HPDE6-E6E7 (cell line): Measurements from ENCODE around the gene YIPF5.

Experiments
- DNase-seq: peaks from one replicate; pipeline ENCODE4 v3.0.0; 2011; ENCODE audit warnings: missing footprints; ENCODE audit errors: extremely low spot score

Gene YIPF5

DNA sequence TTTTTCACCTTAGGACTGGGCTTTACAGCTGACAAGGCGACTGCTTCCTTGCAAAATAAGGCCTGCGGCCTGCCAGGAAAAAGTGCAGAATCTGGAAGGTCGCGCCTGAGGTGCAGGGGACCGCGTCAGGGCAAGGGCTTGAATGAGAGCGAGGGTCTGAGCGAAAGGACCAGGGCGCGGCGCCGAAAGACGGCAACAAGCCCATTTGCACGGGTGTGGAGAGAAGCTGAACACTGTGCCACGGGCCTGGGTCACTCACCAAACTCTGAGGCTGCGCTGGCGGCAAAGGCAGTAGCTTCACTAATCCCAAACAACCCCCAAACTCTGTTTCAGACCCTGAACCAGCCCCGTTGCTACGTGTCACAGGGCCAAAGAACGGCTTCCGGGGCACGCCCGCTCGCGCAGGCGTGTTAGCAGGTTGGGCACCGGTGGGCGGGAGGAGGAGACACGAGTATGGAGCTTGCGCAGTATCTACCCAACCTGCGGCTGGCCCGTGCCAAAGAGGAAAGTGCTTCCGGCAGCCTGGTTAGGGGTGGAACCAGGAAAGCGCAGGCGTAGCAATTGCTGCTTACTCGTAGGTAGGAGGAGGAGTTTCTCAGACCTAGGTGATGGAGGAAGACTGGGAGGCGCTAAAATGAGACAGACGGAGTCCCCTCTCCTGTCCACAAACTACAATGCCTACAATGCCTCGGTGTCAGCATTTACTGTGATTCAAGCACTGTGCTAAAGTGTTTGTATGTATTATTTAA is at the start of gene YIPF5, which contains the start of gene KCTD16:
TSS of gene YIPF5 (minus strand) at position 384 of the 749 bp plus-strand sequence. CDS start 704 bp downstream, outside the sequence.
TSS of gene KCTD16 (plus strand) at position 598 of the 749 bp plus-strand sequence.
- peak; percentile 98 for DNase-seq

DNA sequence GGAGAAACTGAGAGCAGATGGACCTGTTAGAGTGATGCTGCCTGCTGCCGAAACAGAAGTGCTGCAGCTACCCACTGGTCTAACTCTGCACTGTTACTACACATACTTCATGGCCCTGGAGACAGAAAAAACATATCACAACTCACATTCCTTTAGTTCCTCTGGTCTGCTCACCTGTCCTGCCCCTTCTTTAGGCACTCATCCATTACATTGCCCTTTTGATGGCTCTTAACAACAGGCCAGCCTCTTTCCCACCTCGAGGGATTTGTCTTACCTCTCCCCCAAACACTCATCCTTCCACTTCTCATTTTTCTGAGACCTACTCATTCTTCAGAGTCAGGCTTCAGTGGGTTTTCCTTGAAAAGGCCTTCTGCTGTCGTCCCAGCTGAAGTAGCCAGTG is 49.4 kb upstream of the YIPF5 start:
- no peak for DNase-seq

DNA sequence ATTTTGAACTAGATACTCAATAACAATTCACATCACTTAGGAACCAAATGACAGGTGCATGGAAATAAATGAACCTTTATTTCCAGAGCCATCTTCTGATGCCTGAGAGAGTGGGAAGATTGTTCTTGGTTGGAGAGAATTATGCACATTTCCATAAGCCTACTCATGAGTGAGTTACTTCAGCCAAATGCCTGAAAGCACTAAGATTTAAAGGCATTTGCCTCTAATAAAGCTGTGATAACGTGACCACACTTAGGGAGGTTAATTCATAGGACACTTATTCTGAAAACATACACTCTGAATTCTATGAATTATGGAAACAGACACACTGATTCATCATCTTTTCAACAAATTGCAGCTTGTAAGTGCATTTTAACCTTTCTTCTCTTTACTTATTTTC is 40.2 kb upstream of the YIPF5 start:
- no peak for DNase-seq

DNA sequence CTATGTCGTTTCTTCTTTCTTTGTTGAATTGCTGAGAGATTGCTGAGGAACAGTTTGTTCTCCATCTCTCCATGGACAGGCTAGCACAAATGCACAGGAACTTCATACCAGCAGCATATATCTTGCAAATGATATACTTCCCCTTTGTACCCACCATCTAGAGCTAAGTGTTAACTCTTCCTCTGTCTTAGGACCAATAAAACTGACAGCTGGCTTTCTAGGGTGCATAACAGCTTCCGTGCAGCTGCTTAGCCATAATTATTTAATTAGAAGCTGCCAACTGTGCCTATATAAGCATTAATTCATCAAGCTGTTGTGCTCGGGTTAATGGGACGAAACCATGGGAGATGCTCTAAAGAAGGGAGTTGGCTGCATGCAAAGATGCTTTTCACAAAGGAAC is 38.9 kb upstream of the YIPF5 start:
- no peak for DNase-seq

DNA sequence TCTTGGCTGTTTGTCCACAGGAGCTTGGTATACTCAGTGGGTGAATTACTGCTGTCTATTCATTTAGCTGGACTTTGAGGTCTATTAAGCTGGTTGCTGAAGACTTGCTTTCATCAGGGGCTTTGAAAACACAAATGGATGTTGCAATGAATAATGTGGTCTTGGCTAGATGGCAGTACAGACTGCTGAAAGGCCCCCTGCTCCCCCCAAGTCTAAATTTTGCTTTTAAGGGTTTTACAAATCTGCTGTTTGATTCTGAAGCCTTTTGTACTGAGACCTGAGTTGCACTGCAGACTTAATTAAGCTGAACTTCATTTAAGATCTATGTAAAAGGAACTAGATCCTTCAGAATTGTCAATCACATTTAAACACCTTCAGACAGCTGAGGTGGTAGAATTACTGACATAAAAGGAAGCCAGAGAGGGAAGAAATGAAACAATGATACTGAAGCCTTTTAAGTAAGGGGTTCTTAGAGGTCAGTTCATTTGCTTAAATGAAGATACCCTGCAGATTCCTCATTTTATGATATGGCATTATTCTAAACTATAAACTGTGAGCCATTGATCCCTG is 37.5 kb upstream of the YIPF5 start:
- DNase-seq = no peak

DNA sequence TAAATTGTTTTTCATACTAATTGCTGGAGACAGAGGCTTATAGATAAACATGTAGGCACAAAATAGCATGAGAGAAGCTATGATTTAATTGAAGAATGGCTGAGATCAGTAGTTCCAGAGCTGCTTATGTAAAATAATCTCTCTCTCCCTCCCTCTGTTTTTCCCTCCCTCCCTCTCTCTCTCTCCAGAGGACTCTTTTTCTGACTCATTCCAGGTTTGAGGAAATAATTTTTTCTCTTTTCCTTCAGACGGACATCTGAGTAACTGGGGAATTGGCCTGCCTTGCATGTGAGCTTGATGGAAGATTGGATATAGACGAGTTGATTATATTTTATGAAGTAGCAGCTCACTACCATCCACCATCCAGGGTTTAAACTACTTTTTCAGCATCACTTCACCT is 35.7 kb upstream of the YIPF5 start:
- no peak for DNase-seq

DNA sequence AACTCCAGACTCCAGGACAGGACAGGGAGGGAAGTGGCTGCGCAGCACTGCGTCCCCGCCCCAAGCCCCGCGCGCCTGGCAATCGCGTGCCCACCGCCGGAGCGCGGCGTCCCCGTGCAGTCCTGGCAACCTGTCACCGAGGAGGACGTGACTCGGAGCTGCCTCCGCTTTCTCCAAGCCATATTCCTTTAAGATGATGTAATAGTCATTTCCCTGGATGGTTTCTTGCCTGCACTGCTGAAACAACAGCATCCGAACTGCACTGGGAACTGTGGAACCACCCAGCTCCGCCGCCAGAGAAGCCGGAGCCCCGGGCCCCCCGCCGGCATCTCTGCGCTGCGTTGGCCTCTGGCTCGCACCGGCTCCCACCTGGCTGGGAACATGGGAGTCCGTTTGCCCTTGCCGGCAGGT is 34.7 kb upstream of the YIPF5 start:
- DNase-seq = no peak

DNA sequence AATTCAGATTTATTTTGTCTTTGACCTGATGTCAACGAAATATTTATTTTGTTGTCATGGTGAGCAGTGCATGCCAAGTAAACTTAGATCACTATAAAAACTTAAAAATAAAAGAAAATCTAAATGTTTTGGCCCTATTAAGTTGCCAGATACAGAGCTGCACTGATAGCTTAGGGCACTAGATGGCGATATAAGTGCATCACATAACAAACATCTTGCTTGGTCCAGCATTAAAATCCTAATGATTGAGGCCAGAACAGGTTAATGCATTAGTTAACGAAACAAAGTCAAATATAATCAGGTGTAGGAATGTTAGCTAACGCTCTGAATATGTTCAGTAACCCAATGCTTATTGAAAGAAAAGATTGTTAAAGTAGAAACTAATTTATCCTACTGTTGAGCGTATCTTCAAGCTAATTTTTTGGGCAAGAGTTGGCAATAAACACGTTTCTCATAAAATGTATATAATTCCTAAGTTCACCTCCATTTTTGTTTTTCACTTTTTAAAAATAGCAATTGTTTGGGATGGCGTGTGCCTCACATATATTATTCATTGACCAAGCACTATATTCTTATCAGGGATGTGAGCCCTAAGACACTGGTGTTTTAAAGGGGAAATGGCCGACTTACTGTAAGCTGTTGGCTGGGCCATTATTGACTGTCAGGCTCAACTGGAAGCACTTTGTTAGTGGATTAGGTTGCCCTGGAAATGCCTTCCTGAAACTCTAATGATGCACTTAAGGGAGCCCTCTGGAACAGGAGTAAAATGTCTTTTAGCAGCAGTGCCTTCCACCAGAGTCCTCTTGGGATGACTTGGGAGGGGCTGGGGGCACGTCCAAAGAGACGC is 33.5 kb upstream of the YIPF5 start:
- DNase-seq = peak; percentile 12

DNA sequence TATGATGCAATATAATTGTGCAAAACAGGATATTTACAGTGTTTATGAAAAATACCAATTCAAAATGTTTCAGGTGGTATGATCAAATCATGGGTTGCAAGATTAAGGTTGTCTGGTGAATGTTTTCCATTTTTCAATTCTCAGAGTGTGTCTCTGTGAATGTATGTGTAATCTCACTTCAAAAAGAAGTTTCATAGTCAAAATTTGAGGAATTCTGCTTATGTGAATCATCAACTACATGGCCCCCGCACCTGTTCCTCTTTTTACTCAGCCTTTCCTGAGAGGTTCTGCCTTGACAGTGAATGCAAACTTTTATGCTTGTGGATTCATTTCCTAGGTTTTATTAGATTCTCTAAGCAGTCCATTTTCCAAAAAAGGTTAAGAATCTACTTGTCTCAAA is 32.3 kb upstream of the YIPF5 start:
- DNase-seq = no peak

DNA sequence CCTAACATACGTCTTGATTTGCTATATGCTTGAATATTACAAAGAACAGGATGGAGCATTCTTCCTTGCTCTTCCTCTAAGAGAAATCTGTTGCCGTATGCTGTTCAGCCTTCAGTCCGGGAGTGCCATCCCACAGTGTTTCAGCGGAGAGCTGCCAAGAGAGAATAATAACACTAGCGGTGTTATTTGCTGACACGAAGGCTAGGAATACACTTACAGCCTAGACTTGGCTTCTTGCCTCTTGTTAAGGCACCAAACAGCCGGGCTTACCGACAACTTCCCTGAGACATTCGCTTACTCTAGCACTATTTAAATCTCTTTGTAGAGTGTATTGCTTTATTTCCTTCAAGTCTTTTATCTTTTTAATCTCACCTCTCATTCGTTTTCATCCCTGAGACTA is 31.6 kb upstream of the YIPF5 start:
- DNase-seq = no peak

DNA sequence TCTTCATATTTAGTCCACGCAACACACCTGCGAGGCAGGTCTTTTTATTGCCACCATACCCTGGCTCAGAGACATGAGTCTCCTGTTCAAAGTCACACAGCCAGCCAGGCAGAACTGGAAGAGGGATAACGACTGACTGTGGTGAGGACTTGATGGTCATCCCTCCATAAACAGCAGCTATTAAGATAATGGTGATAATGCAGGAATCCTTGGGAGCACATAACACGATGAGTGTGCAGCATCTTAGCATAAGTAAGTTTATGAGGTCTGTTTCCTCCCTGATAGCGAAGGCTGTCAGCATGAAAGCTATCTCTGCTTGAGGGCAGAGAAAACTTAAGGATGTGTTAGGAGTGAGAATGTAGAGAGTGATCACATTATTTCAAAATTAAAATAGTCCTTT is 31.1 kb upstream of the YIPF5 start:
- DNase-seq = no peak

DNA sequence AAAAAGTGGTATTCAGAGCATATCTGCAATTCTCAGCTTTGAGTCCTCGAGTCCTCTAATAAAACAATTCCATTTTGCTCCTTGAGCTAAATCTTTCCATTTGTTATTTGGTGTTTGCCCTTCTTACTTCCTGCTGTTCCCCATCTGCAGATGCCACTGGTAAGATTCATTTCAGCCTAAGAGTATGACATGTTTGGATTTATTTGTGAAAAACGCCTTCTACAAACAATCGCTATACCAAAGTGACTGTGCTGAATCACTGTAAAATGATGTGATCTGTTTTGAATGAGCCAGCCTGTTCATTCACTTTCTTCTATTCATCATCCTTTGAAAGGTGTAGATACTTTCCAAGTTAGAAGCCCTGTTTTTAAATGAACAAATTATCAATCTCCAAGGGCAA is 27.9 kb upstream of the YIPF5 start:
- no peak for DNase-seq

DNA sequence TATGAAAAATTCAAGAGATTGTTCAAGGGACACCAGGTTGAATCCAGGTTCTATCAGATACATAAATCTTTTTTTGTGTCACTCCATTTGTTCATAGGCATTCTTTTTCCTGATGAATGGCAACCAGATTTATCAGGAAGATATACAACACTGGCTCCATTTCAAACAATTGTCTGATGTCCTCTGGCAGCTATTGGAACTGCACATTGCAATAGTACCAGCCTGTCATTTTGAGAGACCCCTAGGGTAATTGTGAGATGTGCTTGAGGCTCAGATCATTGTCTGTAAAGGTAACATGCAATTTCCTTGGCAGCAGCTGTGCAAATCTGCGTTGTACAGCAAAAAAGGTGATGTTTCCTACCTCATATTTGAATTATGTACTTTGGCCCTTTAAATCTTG is 26.2 kb upstream of the YIPF5 start:
- no peak for DNase-seq

DNA sequence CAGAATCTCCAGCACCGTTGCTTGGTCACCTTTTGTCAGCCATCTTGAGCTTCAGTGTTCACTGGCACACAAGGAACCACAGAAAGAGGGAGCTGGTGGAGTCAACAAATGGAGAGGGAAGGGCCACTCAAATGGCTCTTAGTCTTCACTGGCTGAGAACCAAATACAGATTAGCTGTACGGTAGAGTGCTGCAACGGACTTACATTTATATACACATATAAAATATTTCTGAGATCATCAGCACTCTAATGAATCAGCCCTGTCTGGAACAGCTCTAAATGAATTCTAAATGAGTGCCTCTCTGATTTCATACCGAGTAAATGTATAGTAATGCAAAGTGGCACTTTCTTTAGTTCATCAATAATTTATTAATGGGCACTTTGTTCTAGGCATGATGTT is 25.0 kb upstream of the YIPF5 start:
- no peak for DNase-seq

DNA sequence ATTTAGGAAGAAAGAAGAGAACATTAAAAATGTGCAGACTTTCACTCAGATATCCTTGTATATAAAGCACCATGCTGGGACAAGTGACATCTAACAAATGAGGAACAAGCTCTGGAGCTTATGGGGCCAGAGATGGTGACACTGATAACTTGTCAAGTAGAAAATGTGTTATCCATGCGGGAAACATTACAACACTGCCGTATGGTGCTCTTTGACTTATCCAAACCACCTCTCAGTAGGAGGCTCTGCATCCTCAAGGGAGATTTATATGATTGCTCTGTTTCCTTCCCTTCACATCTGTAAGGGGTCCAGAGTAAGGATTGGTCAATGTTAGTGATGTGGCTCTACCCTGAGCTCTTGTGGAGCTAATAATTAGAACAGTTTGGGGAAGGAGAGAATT is 23.7 kb upstream of the YIPF5 start:
- DNase-seq = no peak

DNA sequence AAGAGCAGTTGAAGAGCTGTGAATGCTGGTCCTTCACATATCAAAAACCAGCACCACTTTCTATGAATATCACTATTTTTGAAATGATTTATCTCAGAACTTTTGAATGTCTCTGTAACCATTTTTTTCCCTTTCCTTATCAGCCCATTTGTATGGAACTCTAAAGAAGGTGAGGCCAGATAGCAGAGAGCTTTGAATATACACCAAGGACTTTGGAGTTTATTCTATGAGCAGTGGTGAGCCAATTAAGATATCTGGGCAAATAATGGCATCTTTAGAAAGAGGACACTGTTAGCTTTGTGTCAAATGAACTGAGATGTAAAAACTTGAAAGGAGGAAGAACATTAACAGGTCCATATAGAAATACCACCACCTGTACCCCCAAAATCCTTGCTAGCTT is 22.2 kb upstream of the YIPF5 start:
- no peak for DNase-seq

DNA sequence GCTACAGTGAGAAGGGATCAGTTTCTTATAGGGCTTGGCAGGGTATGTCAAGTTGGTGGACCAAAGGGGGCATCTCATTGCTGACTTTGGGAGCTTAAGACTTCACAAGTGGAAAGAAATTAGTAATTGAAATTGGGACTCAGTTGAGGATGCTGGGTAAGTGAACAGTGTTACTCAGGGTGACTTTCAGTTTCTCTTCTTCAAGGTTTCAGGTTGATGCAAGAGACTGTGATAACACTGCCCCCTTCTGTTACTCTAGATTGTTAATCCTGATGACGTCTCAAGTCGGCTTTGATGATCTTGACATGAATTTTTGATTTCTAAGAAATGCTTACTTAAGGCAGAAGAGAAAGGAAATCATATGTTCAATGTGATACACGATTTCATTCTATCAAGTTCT is 21.5 kb upstream of the YIPF5 start:
- peak; percentile 43 for DNase-seq

DNA sequence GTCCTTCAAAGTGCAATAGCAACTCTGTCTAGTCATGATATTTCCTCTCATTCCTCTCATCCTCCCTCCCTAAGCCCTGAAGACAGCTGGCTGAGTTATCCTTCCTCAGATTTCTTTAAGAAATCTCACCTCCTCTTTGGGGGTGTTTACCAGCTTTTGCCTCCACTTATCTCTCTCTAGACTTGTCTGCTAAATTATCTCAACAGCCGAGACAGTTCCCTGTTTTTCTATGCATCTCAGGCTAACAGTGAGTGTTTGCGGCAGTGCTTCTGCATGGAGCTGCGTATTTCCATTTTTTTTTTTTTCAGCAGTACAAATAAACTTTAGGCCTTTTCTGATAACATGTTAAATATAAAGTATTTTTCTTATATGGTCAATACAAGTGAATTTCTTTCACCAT is 21.1 kb upstream of the YIPF5 start:
- no peak for DNase-seq

DNA sequence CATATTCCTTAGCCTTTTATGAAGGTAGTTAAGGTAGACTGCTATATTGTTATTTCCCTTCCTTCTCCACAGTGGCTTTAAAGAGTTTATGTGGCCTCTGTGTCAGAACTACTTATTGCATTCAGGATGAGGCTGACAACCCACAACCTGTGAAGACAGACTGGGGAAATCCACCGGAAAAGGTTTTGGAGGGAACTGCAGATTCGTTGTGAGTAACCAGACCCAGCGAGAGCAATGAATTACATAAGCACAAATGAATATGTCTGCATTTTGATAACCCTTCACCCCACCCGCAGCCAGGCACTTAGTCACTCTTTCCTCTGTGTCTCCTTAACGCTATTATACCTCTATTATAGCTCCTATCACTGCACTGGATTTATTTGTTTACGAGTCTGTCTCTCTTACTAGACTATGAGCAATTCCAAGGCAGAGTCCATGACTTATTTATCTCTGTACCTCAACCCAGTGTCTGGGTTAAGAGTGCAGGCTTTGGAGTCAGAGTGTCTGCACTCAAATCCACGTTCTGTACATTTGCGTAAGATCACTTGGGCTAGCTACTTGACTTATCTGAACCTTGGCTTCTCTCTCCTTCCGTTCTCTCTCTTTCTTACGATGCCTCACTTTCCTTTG is 19.5 kb upstream of the YIPF5 start:
- DNase-seq = no peak

DNA sequence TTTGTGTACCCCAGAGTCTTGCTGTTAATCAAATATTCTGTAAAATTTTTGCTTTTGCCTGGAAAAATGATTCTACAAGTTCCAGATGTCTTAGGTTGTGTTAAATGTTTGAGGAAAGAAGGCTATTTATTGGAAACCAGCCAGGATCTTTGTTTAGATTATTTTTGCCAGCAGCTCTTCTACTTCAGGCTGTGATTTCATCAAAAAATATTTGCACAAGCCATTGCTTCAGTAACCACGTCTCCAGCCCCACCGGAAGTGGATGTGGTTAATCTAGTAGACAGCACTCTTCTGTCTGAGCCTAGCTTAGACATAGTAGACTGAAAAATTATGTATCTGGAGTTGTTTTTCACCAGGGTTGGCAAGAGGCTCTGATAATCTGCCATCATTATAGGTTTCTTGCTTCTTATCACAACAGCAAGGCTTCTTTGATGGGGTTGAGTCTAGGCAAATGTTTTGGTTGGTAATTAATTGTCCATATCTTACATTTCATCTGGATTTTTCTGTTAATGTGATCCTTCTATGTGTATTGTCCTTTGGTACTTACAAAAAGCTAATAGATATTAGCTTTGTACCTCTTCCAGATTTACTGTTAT is 17.3 kb upstream of the YIPF5 start:
- no peak for DNase-seq

DNA sequence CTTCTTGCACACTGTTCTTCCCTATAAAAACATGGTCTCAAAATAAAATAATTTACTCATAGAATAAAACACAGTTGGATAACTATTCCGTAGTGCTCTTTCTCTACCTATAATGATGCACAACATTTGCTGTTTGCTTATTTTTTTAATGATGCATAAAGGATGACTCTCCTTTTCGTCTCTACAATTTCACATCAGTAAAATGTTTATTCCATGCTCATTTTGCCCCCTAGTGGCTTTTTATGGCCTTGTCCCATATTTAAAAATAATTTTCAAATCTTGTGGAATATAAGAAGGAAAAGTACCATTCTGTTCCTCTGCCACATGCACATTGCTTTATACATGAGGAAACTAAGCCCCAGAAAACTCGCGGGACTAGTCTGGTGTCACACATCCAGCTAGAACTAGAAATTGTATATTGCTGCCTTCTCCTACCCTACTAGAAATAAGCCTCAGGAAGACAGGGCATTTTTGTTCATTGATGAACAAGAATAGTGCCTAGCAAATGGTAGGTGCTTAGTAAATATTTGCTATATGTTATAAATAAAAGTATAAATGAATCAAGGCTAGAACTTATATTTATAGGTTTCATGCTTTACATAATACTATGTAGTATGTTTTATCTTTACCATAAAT is 12.9 kb upstream of the YIPF5 start:
- DNase-seq = no peak
